Measurements from ENCODE around the gene AK3. TPM values are rescaled to one million over a fixed set of nuclear protein-coding genes. Genes with fewer than 3 reads are reported as not detected.

Gene AK3
- total and polyA plus RNA-seq, 2 donors (not counting 3 experiments of a cell fraction or from before 2014, with no cell fraction given) = 20.6 to 42.3 TPM

DNA sequence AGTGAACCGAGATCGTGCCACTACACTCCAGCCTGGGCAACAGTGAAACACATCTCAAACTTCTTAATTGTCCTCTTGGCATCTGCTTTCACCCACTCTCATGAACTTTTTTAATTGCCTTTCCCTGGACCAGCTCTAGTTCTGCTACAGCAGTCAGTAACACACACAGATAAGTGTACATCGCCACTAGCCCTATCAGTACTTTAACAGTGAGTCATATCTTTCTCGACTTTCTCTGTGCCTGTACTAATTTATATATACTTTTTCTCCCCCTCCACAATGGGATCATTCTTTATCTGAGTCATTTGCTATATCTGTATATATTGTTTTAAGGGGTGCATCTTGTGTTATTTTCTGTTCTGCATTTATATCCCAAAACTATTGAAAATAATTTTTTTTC, 54.9 kb downstream of the AK3 start:
- FAIRE-seq (no peak), DNase-seq (ENCODE audit: low read depth, low spot score) (no peak)
- Histone ChIP-seq H3K36me3 (ENCODE audit: control insufficient read depth in 2 of 2, extremely low read depth in 1 of 2, insufficient read depth in 2 of 2, low read length in 2 of 2) (peaks cover 0 to 3% of the 10 kb centered on the region in 2 experiments), H3K4me1 (ENCODE audit: control insufficient read depth, extremely low read depth, insufficient read depth, low read length) (no peaks in the 10 kb centered on the region), H3K4me2 (ENCODE audit: insufficient read depth, low read length) (no peak overlapping the region), H2AFZ (ENCODE audit: low read depth, low read length) (no peak overlapping the region), H3K4me3 (replicated peaks in 1 of 3; ENCODE audit: insufficient read depth in 1 of 3, low read depth in 1 of 3, low read length in 3 of 3) (no peak overlapping the region), H3K9me1 (replicated peaks; ENCODE audit: control insufficient read depth, extremely low read depth, insufficient read depth, low read length) (no peaks in the 10 kb centered on the region), H3K79me2 (ENCODE audit: control insufficient read depth, insufficient read depth, low read length) (peaks cover 8% of the 10 kb centered on the region), H3K27ac (ENCODE audit: insufficient read depth, low read depth, low read length) (no peak overlapping the region), H3K9me3 (replicated peaks; ENCODE audit: control insufficient read depth, insufficient read depth, low read length) (no peaks in the 10 kb centered on the region), H3K9ac (replicated peaks; ENCODE audit: extremely low read depth, insufficient read depth, low read length) (no peak overlapping the region), H4K20me1 (replicated peaks; ENCODE audit: control insufficient read depth, extremely low read depth, insufficient read depth, low read length) (no peaks in the 10 kb centered on the region), H3K27me3 (ENCODE audit: control insufficient read depth in 2 of 2, insufficient read depth in 2 of 2, low read length in 2 of 2) (no peaks in the 10 kb centered on the region)
- ChIA-PET POLR2A (no interaction called here), CTCF (interaction anchor here (1.2 to 1.7 kb wide), 2 partner anchors 64 to 81 kb away, joined by 3 to 5 read pairs; no protein-coding TSS in a partner anchor)
- intact Hi-C loops (cut with micrococcal nuclease) = no loop called here
- no TSS peak for BruUV-seq (replicated peaks)
- TF ChIP-seq POLR2A (IDR thresholded peaks at IDR 0.05; ENCODE audit: low read depth, low read length) = no peak
- no peak for TF ChIP-seq JUN (IDR thresholded peaks at IDR 0.05; ENCODE audit: borderline replicate concordance, insufficient read depth, insufficient read length, low read depth)
- dilution Hi-C loops (cut with MboI; ENCODE audit: extremely low pct_ligation_motif_present, low sequenced_read_pairs) = no loop called here

DNA sequence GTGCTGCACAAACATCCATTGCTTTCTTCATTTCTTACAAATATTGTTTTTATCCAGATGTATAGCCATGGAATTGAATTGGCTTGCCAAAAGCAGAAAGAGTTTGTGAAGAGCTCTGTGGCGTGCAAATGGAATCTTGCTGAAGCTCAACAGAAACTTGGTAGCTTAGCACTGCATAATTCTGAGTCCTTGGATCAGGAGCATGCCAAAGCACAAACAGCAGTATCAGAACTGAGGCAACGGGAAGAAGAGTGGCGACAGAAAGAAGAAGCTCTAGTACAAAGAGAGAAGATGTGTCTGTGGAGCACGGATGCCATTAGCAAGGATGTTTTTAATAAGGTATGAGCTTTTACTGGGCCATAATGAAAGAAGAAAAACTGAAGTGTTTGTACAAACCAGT, 56.2 kb downstream of the AK3 start:
- no peak overlapping the region for H3K9ac ChIP-seq (replicated peaks; ENCODE audit: extremely low read depth, insufficient read depth, low read length)
- no peaks in the 10 kb centered on the region for H3K9me3 ChIP-seq (replicated peaks; ENCODE audit: control insufficient read depth, insufficient read depth, low read length)
- H2AFZ ChIP-seq (ENCODE audit: low read depth, low read length) = no peak overlapping the region
- H3K9me1 ChIP-seq (replicated peaks; ENCODE audit: control insufficient read depth, extremely low read depth, insufficient read depth, low read length) = no peaks in the 10 kb centered on the region
- H3K4me2 ChIP-seq (ENCODE audit: insufficient read depth, low read length) = no peak overlapping the region
- peaks cover 21% of the 10 kb centered on the region for H3K79me2 ChIP-seq (ENCODE audit: control insufficient read depth, insufficient read depth, low read length)
- H3K4me3 ChIP-seq (replicated peaks in 1 of 3; ENCODE audit: insufficient read depth in 1 of 3, low read depth in 1 of 3, low read length in 3 of 3) = no peak overlapping the region
- dilution Hi-C loops (cut with MboI; ENCODE audit: extremely low pct_ligation_motif_present, low sequenced_read_pairs) (no loop called here), intact Hi-C loops (cut with micrococcal nuclease) (no loop called here)
- FAIRE-seq (no peak), DNase-seq (ENCODE audit: low read depth, low spot score) (no peak)
- POLR2A ChIA-PET = no interaction called here
- no peaks in the 10 kb centered on the region for H3K27me3 ChIP-seq (ENCODE audit: control insufficient read depth in 2 of 2, insufficient read depth in 2 of 2, low read length in 2 of 2)
- peaks cover 0 to 3% of the 10 kb centered on the region in 2 experiments for H3K36me3 ChIP-seq (ENCODE audit: control insufficient read depth in 2 of 2, extremely low read depth in 1 of 2, insufficient read depth in 2 of 2, low read length in 2 of 2)
- TF ChIP-seq POLR2A (IDR thresholded peaks at IDR 0.05; ENCODE audit: low read depth, low read length) (no peak), GATA2 (IDR thresholded peaks at IDR 0.05; ENCODE audit: insufficient read depth, insufficient read length, low read depth, low read length) (no peak), JUN (IDR thresholded peaks at IDR 0.05; ENCODE audit: borderline replicate concordance, insufficient read depth, insufficient read length, low read depth) (no peak), CTCF (IDR thresholded peaks at IDR 0.05; ENCODE audit: extremely low read depth in 1 of 2, insufficient read depth in 1 of 2, low read depth in 1 of 2, low read length in 2 of 2) (no peak), FOS (IDR thresholded peaks at IDR 0.05; ENCODE audit: borderline replicate concordance, insufficient read depth, low read length) (no peak), POLR2AphosphoS5 (IDR thresholded peaks at IDR 0.05; ENCODE audit: insufficient read depth, low read depth, low read length) (no peak), EZH2 (IDR thresholded peaks at IDR 0.05; ENCODE audit: borderline replicate concordance, low read depth, low read length, severe bottlenecking) (no peak), MYC (IDR thresholded peaks at IDR 0.05; ENCODE audit: low read depth, low read length) (no peak)
- TF ChIP-seq, protein P1, sequence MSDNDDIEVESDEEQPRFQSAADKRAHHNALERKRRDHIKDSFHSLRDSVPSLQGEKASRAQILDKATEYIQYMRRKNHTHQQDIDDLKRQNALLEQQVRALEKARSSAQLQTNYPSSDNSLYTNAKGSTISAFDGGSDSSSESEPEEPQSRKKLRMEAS (IDR thresholded peaks at IDR 0.05; ENCODE audit: insufficient read depth, insufficient read length) = no peak
- no peaks in the 10 kb centered on the region for H4K20me1 ChIP-seq (replicated peaks; ENCODE audit: control insufficient read depth, extremely low read depth, insufficient read depth, low read length)
- BruUV-seq (replicated peaks) = no TSS peak
- CTCF ChIA-PET = interaction anchor here (0.8 to 1.7 kb wide), 2 partner anchors 45 to 80 kb away, joined by 3 to 5 read pairs; no protein-coding TSS in a partner anchor
- H3K4me1 ChIP-seq (ENCODE audit: control insufficient read depth, extremely low read depth, insufficient read depth, low read length) = peaks cover 6% of the 10 kb centered on the region
- H3K27ac ChIP-seq (ENCODE audit: insufficient read depth, low read depth, low read length) = no peak overlapping the region
